HUES48 (cell line): ENCODE results near the gene DBT.
"Not testable (repeated sequence)": the region's sequence is repeated elsewhere in the genome, so short reads cannot be mapped to it uniquely, and the experiment has no call there.

Experiments
- H3K27ac ChIP-seq: one replicate; pipeline ENCODE4 v1.7.0; 2013; ENCODE audit warnings: low read depth, low read length, inconsistent platforms
- H3K27me3 ChIP-seq: 2 replicates; pipeline ENCODE4 v1.6.1; 2013; ENCODE audit warnings: mild to moderate bottlenecking, low read length; ENCODE audit not compliant: control insufficient read depth, insufficient read depth
- H3K36me3 ChIP-seq: 2 replicates; pipeline ENCODE4 v1.6.1; 2013; ENCODE audit warnings: low read length; ENCODE audit not compliant: control insufficient read depth, insufficient read depth
- H3K4me1 ChIP-seq: 2 replicates; pipeline ENCODE4 v1.6.1; 2013; ENCODE audit warnings: mild to moderate bottlenecking, low read length; ENCODE audit not compliant: control insufficient read depth, insufficient read depth
- H3K4me3 ChIP-seq: 2 replicates; pipeline ENCODE4 v1.5.1; 2013; ENCODE audit warnings: mild to moderate bottlenecking, low read depth, low read length
- H3K9ac ChIP-seq: 2 replicates; pipeline ENCODE4 v1.6.1; 2013; ENCODE audit warnings: mild to moderate bottlenecking, low read depth, low read length, moderate library complexity
- H3K9me3 ChIP-seq: 2 replicates; pipeline ENCODE4 v1.6.1; 2013; ENCODE audit warnings: low read length; ENCODE audit not compliant: control insufficient read depth, insufficient read depth

Gene DBT

GRCh38 chr1:100200060-100200459 is 49.6 kb downstream of the DBT start:
- H3K36me3 ChIP-seq: peaks cover 47% of the 10 kb centered on the region
- H3K27ac ChIP-seq: peak overlapping the region; percentile 47
- H3K9me3 ChIP-seq: not testable (repeated sequence)

GRCh38 chr1:100198596-100198995 is 51.0 kb downstream of the DBT start:
- Histone ChIP-seq H3K27ac (no peak overlapping the region), H3K9ac (no peak overlapping the region), H3K4me1 (0 out of 2 replicates have a peak, but pooled peaks cover 5% of the 10 kb centered on the region), H3K36me3 (peaks cover 52% of the 10 kb centered on the region), H3K4me3 (no peak overlapping the region), H3K9me3 (no peaks in the 10 kb centered on the region), H3K27me3 (no peaks in the 10 kb centered on the region)

More at GRCh38 chr1:100200060-100200459, 49.6 kb downstream of the DBT start:
- not testable (repeated sequence) for H3K4me1 ChIP-seq, H3K27me3 ChIP-seq, H3K9ac ChIP-seq, H3K4me3 ChIP-seq

- Histone ChIP-seq H3K4me3 (no peak overlapping the region), H3K36me3 (0 out of 2 replicates have a peak, but pooled peaks cover 6% of the 10 kb centered on the region), H3K9ac (no peak overlapping the region), H3K27me3 (no peaks in the 10 kb centered on the region), H3K27ac (no peak overlapping the region), H3K4me1 (no peaks in the 10 kb centered on the region), H3K9me3 (no peaks in the 10 kb centered on the region)
Observed at GRCh38 chr1:100188617-100189016, 61.0 kb downstream of the DBT start.

- Histone ChIP-seq H3K27ac (no peak overlapping the region), H3K9me3 (no peaks in the 10 kb centered on the region), H3K4me3 (no peak overlapping the region), H3K36me3 (0 out of 2 replicates have a peak, but pooled peaks cover under 1% of the 10 kb centered on the region), H3K27me3 (no peaks in the 10 kb centered on the region), H3K4me1 (no peaks in the 10 kb centered on the region), H3K9ac (no peak overlapping the region)
Observed at GRCh38 chr1:100187912-100188311, 61.7 kb downstream of the DBT start.

- Histone ChIP-seq H3K4me3 (no peak overlapping the region), H3K27ac (no peak overlapping the region), H3K36me3 (no peaks in the 10 kb centered on the region), H3K9ac (no peak overlapping the region), H3K9me3 (no peaks in the 10 kb centered on the region), H3K4me1 (no peaks in the 10 kb centered on the region), H3K27me3 (no peaks in the 10 kb centered on the region)
Observed at GRCh38 chr1:100184536-100184935, 65.1 kb downstream of the DBT start.

- H3K27me3 ChIP-seq: no peaks in the 10 kb centered on the region
- no peaks in the 10 kb centered on the region for H3K9me3 ChIP-seq
- H3K4me1 ChIP-seq: no peaks in the 10 kb centered on the region
- no peak overlapping the region for H3K9ac ChIP-seq
- no peaks in the 10 kb centered on the region for H3K36me3 ChIP-seq
- H3K27ac ChIP-seq: no peak overlapping the region
- H3K4me3 ChIP-seq: no peak overlapping the region
Observed at GRCh38 chr1:100183370-100183769, 66.3 kb downstream of the DBT start.

- Histone ChIP-seq H3K27ac (no peak within 1 kb of the TSS), H3K9ac (no peak within 1 kb of the TSS), H3K27me3 (no peaks in the 10 kb centered on the region), H3K4me1 (no peaks in the 10 kb centered on the region), H3K36me3 (no peaks in the 10 kb centered on the region), H3K9me3 (no peaks in the 10 kb centered on the region), H3K4me3 (no peak within 1 kb of the TSS)
Observed at GRCh38 chr1:100178091-100178490, 71.5 kb downstream of the DBT start, which contains the start of gene LRRC39. Gene LRRC39, minus strand, starts transcription at chr1:100178256. Its CDS starts 9,740 bp downstream, at chr1:100168516.

GRCh38 chr1:100177295-100178041 is 72.2 kb downstream of the DBT start:
- H3K9ac ChIP-seq: no peak overlapping the region
- no peaks in the 10 kb centered on the region for H3K36me3 ChIP-seq
- no peak overlapping the region for H3K4me3 ChIP-seq
- H3K9me3 ChIP-seq: no peaks in the 10 kb centered on the region
- H3K27me3 ChIP-seq: no peaks in the 10 kb centered on the region
- H3K4me1 ChIP-seq: no peaks in the 10 kb centered on the region
- H3K27ac ChIP-seq: no peak overlapping the region

GRCh38 chr1:100168051-100168450 is 81.6 kb downstream of the DBT start:
- H3K9ac ChIP-seq: no peak overlapping the region
- H3K36me3 ChIP-seq: no peaks in the 10 kb centered on the region
- no peak overlapping the region for H3K27ac ChIP-seq
- H3K4me1 ChIP-seq: no peaks in the 10 kb centered on the region
- no peaks in the 10 kb centered on the region for H3K9me3 ChIP-seq
- no peak overlapping the region for H3K4me3 ChIP-seq
- H3K27me3 ChIP-seq: no peaks in the 10 kb centered on the region

GRCh38 chr1:100164702-100165101 is 84.9 kb downstream of the DBT start:
- Histone ChIP-seq H3K9ac (no peak overlapping the region), H3K27ac (no peak overlapping the region), H3K4me1 (no peaks in the 10 kb centered on the region)

GRCh38 chr1:100164216-100164615 is 85.4 kb downstream of the DBT start:
- Histone ChIP-seq H3K27me3 (no peaks in the 10 kb centered on the region), H3K9me3 (no peaks in the 10 kb centered on the region), H3K9ac (no peak overlapping the region), H3K36me3 (no peaks in the 10 kb centered on the region), H3K4me3 (no peak overlapping the region), H3K27ac (no peak overlapping the region), H3K4me1 (no peaks in the 10 kb centered on the region)

More at GRCh38 chr1:100164702-100165101, 84.9 kb downstream of the DBT start:
- Histone ChIP-seq H3K27me3 (no peaks in the 10 kb centered on the region), H3K9me3 (no peaks in the 10 kb centered on the region), H3K4me3 (no peak overlapping the region), H3K36me3 (no peaks in the 10 kb centered on the region)
